Endothelial cell of umbilical vein (primary cell): ENCODE results near the gene SYNGAP1. TPM values are rescaled to one million over a fixed set of nuclear protein-coding genes. Genes with fewer than 3 reads are reported as not detected.

ENCODE experiments used
- BruUV-seq: library from RNA; stranded (reverse); fragments of 400-500 nt; replicated peaks from 2 replicates; lab custom pipeline; 2021; lab: Mats Ljungman, UMichigan
- CTCF ChIA-PET: fragments of 300-600, 350-600 bp; sonication (Branson Sonifier 250); formaldehyde crosslinking; loops from one replicate; lab custom pipeline; 2021; ENCODE audit warnings: antibody characterized with exemption, inconsistent platforms; lab: Charles Lee
- POLR2A ChIA-PET: fragments of 300-600, 350-600 bp; sonication (Branson Sonifier 250); formaldehyde crosslinking; loops from one replicate; lab custom pipeline; 2021; ENCODE audit warnings: antibody characterized with exemption, inconsistent platforms; lab: Charles Lee
- DNase-seq: peaks from one replicate; pipeline ENCODE4 v3.0.0-alpha.2; 2011; ENCODE audit warnings: low read depth, low spot score
- FAIRE-seq: peaks from 2 replicates; lab custom pipeline; 2011; peaks lifted over from hg19 to GRCh38; lab: Jason Lieb, UNC
- H2AFZ ChIP-seq: 2 replicates; pipeline ENCODE4 v1.6.0; 2012; ENCODE audit warnings: low read depth, low read length, control low read depth, inconsistent platforms
- H3K27ac ChIP-seq: 2 replicates; pipeline ENCODE4 v1.5.1; 2011; ENCODE audit warnings: low read depth, mild to moderate bottlenecking, control low read depth, low read length, moderate library complexity; ENCODE audit not compliant: insufficient read depth
- H3K27me3 ChIP-seq, 2 experiments: 2 replicates each; pipeline versions ENCODE4 v1.6.0 to v1.6.1; 2011; ENCODE audit warnings: low read length in 2 of 2, mixed read lengths in 1 of 2; ENCODE audit not compliant: control insufficient read depth in 2 of 2, insufficient read depth in 2 of 2
- H3K36me3 ChIP-seq, 2 experiments: 2 replicates in 1 of 2; 3 replicates in 1 of 2; pipeline ENCODE4 v1.5.1; 2011; ENCODE audit warnings: low read length in 2 of 2, mild to moderate bottlenecking in 1 of 2, moderate library complexity in 1 of 2; ENCODE audit not compliant: control insufficient read depth in 2 of 2, insufficient read depth in 2 of 2; ENCODE audit errors: extremely low read depth in 1 of 2
- H3K4me1 ChIP-seq: 3 replicates; pipeline ENCODE4 v1.5.1; 2011; ENCODE audit warnings: mild to moderate bottlenecking, low read length; ENCODE audit not compliant: control insufficient read depth, insufficient read depth; ENCODE audit errors: extremely low read depth
- H3K4me2 ChIP-seq: 2 replicates; pipeline ENCODE4 v1.6.1; 2011; ENCODE audit warnings: low read length, control low read depth, mixed read lengths; ENCODE audit not compliant: insufficient read depth
- H3K4me3 ChIP-seq, 3 experiments: fragments of 200-600 bp in 1 of 3; sonication (generic), shearing (Covaris generic) in 1 of 3; replicated peaks in 1 of 3; 2 replicates each; pipeline ENCODE4 v1.5.1; 2011 to 2016; ENCODE audit warnings: control low read depth in 3 of 3, low read length in 3 of 3, mild to moderate bottlenecking in 2 of 3, inconsistent platforms in 1 of 3, low read depth in 1 of 3, moderate library complexity in 1 of 3; ENCODE audit not compliant: insufficient read depth in 1 of 3
- H3K79me2 ChIP-seq: 2 replicates; pipeline ENCODE4 v1.6.0; 2012; ENCODE audit warnings: low read length, inconsistent platforms; ENCODE audit not compliant: control insufficient read depth, insufficient read depth
- H3K9ac ChIP-seq: replicated peaks from 2 replicates; pipeline ENCODE3; 2011; ENCODE audit warnings: low read length, control low read depth; ENCODE audit not compliant: insufficient read depth; ENCODE audit errors: extremely low read depth
- H3K9me1 ChIP-seq: replicated peaks from 3 replicates; pipeline ENCODE4 v1.6.0; 2011; ENCODE audit warnings: mild to moderate bottlenecking, low read length; ENCODE audit not compliant: control insufficient read depth, insufficient read depth; ENCODE audit errors: extremely low read depth
- H3K9me3 ChIP-seq: replicated peaks from 2 replicates; pipeline ENCODE4 v1.5.1; 2012; ENCODE audit warnings: low read length, inconsistent platforms; ENCODE audit not compliant: control insufficient read depth, insufficient read depth
- H4K20me1 ChIP-seq: replicated peaks from 2 replicates; pipeline ENCODE3; 2011; ENCODE audit warnings: mild to moderate bottlenecking, low read length; ENCODE audit not compliant: control insufficient read depth, insufficient read depth; ENCODE audit errors: extremely low read depth
- CTCF ChIP-seq, 2 donors: IDR thresholded peaks; 1 replicate in 1 of 2; 2 replicates in 1 of 2; pipeline ENCODE4 v1.5.1; 2011; ENCODE audit warnings: low read length in 2 of 2, mild to moderate bottlenecking in 2 of 2, moderate library complexity in 2 of 2, control low read depth in 1 of 2, inconsistent platforms in 1 of 2, low read depth in 1 of 2; ENCODE audit not compliant: insufficient read depth in 1 of 2; ENCODE audit errors: extremely low read depth in 1 of 2
- EZH2 ChIP-seq: IDR thresholded peaks from 2 replicates; pipeline ENCODE4 v1.6.1; 2012; ENCODE audit warnings: borderline replicate concordance, low read depth, mild to moderate bottlenecking, moderate library complexity, low read length, inconsistent platforms; ENCODE audit not compliant: severe bottlenecking
- FOS ChIP-seq: IDR thresholded peaks from 2 replicates; pipeline ENCODE4 v1.6.1; 2011; ENCODE audit warnings: mild to moderate bottlenecking, low read length, moderate library complexity, borderline replicate concordance; ENCODE audit not compliant: insufficient read depth
- JUN ChIP-seq: IDR thresholded peaks from 2 replicates; pipeline ENCODE4 v1.6.1; 2011; ENCODE audit warnings: borderline replicate concordance, low read depth; ENCODE audit not compliant: insufficient read length, insufficient read depth
- POLR2AphosphoS5 ChIP-seq: IDR thresholded peaks from 2 replicates; pipeline ENCODE4 v1.6.1; 2012; ENCODE audit warnings: low read depth, mild to moderate bottlenecking, control low read depth, low read length, moderate library complexity; ENCODE audit not compliant: insufficient read depth
- dilution Hi-C: fragments of 300-500 bp; cut with MboI; formaldehyde crosslinking; loops from one replicate; pipeline ENCODE4 v1.15.0; 2019; ENCODE audit warnings: low sequenced_read_pairs; ENCODE audit not compliant: extremely low pct_ligation_motif_present
- intact Hi-C: fragments of 100-400 bp; cut with micrococcal nuclease; formaldehyde crosslinking; loops from one replicate; pipeline ENCODE4 v1.10.0; 2022
- polyA plus RNA-seq, 4 experiments: library from polyadenylated mRNA; depleted of rRNA in 3 of 4; stranded (reverse) in 3 of 4; unstranded in 1 of 4; fragments of >200 nt; gene quantifications; 2 replicates each; pipeline versions ENCODE4 v1.2.1 to v1.2.3, GENCODE V29; 2011 to 2012; ENCODE audit warnings: missing spikeins in 1 of 4
- total RNA-seq: library from RNA; stranded (reverse); gene quantifications from 2 replicates; pipeline ENCODE4 v1.2.3, GENCODE V29; 2021

SYNGAP1 gene
- total and polyA plus RNA-seq, 2 donors (not counting 3 experiments of a cell fraction or from before 2014, with no cell fraction given) = 7.3 to 15.1 TPM

- BruUV-seq = no TSS peak
- H4K20me1 ChIP-seq = no peaks in the 10 kb centered on the region
- peak; percentile 67 for FAIRE-seq
- CTCF ChIA-PET = no interaction called here
- H3K4me1 ChIP-seq = peaks cover 33% of the 10 kb centered on the region
- H2AFZ ChIP-seq = peak overlapping the region; percentile 48
- POLR2A ChIA-PET = no interaction called here
- no peaks in the 10 kb centered on the region for H3K79me2 ChIP-seq
- dilution Hi-C loops = no loop called here
- no peak overlapping the region for H3K27ac ChIP-seq
- intact Hi-C loops = loop anchor here (2.0 to 5.0 kb wide), 3 partner anchors 153 to 193 kb away; partner anchors contain the start of genes BAK1, ITPR3, RPS18 and VPS52
- no peak for TF ChIP-seq POLR2AphosphoS5
- TF ChIP-seq EZH2 = no peak
- no peak for TF ChIP-seq JUN
- no peak for TF ChIP-seq FOS
- no peak for TF ChIP-seq CTCF (IDR thresholded peaks at IDR 0.05; ENCODE audit: extremely low read depth in 1 of 2, insufficient read depth in 1 of 2, low read depth in 1 of 2, low read length in 2 of 2)
- no peak overlapping the region for H3K9ac ChIP-seq
- DNase-seq = peak; percentile 21
- H3K27me3 ChIP-seq = peaks cover under 1 to 8% of the 10 kb centered on the region in 2 experiments
- H3K4me2 ChIP-seq = peak overlapping the region; percentile 58
- H3K9me1 ChIP-seq = no peaks in the 10 kb centered on the region
- H3K9me3 ChIP-seq = no peaks in the 10 kb centered on the region
- H3K4me3 ChIP-seq = peak overlapping the region; percentile 41 to 54 (median 52)
- H3K36me3 ChIP-seq = no peaks in the 10 kb centered on the region
Observed at GRCh38 chr6:33427585-33428223, 7.8 kb downstream of the SYNGAP1 start.
